GM21447 (cell line): Measurements from ENCODE around the gene FOXN3.
"Not testable (repeated sequence)": the region's sequence is repeated elsewhere in the genome, so short reads cannot be mapped to it uniquely, and the experiment has no call there.

Source experiments
- ATAC-seq: cut with Tn5 transposase; IDR thresholded peaks from one replicate; pipeline ENCODE4 v1.9.1; 2021; ENCODE audit not compliant: unreplicated experiment

FOXN3 gene

DNA sequence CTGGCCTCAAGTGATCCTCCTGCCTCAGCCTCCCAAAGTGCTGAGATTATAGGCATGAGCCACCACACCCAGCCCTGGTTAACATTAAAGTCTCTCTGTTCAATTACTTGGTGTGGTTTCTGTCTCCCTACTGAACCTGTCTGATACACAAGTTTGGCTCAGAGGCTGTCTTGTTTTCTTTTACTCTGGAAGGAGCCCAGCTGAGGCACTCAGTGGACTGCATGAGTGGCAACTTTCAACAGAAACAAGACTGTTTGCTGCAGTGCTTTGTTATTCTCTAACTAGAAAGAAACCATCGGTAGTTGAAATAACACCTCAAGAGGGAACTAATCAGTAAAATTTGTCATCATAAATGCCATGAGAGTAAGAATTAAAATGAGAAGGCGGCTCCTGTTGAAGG is 238.7 kb downstream of the FOXN3 start:
- ATAC-seq = no peak

DNA sequence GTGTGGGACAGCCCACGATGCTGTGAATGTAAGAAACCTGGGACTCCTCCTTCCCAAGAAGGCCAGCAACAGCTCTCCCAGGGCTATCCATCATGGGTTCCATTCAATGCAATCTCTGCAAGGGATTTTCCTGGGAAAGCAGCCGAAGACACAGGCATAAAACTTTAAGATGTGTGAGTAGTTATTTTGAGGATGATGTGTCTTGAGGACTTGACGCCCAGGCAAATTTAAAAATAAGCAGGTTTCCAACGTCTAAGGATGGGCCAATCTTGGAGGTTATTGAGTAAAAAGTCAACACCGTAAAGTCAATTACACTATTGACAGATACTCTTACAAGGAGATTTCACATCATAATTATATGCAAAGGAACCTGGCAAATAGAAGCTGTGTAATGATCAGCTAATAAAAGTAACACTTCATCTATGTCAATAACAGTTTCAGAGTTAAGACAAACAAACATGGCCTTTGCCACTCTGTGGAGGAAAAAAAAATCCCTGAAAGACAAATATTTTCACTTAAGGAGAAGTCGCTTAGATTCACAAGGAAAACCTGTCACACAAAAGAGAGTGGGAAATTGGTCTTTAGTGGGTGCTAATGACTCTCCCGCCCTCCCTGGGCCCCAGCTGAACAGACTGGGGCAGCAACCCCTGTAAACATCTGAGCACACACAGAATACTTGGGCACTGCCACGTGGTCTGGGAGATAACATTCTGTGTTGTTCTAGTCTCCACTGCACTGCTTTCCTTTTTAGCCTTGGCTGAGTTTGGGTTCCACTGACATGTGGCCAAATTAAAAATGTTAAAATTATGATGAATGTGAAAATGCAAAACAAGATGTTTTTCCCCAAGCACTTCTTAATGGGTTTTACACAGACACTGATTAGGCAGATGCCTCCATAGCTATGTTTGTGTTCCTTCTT is 240.9 kb downstream of the FOXN3 start:
- ATAC-seq = no peak

DNA sequence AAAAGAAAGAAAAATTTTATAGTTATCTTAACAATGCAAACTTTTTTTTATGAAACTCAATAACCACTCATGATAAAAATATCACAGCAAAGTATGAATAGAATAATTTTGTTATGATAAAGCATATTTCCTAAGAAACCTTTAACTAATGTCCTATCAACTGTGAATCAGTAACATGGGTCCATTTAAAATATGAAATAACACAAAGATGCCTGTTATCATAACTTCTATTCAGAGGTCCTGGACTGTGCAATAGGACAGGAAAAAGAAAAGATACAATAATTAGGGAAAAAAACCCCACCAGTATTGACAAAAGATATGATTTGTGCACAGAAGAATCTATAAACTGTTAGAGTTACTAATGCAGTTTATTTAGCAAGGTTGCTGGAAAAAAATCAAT is 245.4 kb downstream of the FOXN3 start:
- ATAC-seq = no peak

DNA sequence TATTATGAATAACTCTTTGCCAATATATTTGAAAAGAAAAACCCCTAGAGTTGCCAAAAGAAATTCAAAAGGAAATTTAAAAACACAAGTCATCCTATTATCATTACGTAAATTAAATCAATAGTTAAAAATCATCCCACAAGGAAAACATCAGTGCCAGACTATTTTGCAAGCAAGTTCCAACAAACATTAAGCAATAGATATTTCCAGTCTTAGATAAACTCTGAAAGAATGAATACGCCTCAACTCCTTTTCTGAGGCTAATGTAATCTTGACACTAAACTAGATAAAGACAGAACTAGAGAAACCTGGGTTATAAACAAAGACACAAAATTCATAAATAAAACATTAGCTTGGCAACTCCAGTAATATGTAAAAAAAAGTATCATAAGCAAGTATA is 245.9 kb downstream of the FOXN3 start:
- ATAC-seq = no peak

DNA sequence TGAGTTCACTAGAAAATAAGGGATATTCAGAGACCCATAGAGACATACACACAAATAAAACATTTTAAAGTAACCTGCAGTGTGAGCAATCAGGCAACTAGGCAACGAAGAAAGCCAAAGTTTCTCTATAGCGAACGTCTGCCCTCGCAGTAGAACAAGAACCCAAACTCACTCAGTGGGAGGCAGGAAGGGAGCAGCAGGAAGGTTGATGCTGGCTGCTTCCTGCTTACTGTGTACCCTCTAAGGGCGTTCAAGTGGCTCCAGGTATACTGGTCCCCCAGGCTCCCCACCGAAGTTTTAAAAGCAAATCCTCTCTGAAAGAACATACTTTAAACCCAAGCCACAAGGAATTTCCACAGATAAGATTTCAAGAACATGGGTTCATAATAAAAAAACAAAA is 249.3 kb downstream of the FOXN3 start:
- ATAC-seq = no peak

DNA sequence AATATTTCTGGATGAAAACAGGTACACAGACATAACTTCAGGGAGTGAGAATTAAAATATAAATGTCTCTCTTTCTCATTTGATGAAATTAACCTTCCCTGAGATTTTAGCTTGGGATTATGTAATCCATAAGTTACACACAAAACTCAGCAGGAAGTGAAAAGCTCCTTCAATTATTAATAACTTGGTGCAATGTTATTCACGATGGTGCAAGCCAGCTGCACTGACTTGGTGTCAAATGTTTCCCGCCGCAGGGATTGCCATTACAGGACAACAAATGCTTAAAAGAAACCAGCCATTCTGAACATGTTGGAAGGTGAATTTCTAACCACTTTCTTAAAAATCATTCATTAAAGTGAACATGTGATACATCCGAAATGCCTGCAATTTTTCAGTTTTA is 250.4 kb downstream of the FOXN3 start:
- ATAC-seq = no peak

DNA sequence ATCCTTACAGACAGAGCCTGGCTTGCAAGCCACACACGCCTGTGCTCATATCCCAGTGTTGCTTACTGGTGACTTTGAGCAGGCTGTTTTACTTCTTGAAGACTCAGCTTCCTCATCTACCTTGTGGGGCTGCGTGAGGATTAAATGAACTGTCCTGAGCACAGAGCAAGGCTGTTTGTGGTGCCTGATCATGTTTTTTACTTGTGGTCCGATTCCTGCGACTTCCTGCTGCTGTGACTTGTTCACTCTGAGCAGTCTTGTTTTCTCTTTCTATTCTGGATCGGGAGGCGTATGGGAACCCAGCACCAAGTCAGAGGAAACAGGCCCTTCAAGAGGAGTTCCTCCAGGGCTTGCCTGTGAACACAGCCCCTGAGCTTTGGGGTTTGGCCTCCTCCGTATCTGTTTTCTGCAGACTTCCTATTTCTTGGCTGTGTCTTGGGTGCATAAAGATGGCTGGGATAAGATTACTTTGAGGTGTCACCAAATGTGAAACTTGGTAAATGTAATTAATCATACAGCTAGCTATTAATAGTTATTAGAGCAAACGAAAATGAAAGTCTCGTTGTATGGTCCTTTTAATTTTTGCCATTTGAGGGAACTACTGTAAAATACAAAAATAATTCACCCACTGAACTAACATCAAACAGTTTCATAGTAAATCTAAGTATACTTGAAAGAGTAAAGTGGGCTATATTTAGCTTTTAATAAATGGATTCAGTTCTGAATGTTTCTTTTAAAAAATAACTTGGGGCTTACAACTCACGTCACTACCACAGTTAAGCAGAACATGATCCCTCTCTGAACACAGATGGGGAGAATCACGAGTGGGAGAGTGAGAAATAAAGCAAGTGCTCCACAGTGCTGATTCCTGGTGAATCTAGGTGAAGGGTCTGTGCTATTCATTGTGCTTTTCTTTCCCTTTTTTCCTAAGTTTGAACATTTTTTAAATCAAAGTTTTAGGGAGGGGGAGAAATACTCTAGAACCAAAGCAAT is 251.5 kb downstream of the FOXN3 start:
- peak; percentile 85 for ATAC-seq

DNA sequence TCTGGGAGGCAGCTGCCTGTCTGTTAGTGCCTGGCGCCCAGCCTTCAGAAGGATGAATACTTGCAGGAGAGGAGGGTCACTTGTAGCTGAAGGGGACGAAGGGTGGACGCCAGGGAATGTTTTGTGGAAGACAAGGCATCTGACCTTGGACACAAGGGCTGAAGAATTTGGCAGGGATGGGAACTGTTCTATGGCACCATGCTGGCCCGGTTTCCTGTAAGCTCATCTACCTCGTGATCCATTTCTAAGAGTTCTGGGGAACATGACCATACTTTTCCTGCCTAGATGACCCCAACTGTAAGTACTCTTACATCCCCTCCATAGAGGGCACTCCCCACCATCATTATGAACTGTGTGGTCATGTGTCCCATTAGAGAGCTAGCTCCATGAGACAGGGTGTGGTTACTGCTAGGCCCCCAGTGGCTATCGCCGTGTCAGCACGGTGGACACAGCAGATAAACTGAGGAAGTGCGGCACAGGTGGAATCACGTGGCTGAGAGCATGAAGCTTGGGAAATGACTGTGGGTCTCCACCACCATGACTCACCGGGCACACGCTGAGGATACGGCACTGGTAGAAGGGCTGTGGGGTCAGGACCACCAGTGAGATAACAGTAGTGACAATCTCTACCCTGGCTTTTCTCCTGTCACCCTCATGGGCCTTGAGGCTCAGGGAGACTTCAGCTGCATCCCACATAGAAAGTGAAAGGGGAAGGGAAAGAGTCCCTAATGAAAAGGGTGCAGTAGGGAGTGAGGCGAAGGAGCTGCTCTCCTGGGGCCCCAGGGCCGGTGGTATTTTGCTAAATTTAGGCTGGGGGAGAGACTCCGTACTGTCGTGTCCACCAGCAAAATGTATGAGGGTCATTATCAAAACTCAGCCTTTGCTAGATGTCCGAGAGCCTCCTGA is 252.6 kb downstream of the FOXN3 start:
- ATAC-seq = peak; percentile 32

DNA sequence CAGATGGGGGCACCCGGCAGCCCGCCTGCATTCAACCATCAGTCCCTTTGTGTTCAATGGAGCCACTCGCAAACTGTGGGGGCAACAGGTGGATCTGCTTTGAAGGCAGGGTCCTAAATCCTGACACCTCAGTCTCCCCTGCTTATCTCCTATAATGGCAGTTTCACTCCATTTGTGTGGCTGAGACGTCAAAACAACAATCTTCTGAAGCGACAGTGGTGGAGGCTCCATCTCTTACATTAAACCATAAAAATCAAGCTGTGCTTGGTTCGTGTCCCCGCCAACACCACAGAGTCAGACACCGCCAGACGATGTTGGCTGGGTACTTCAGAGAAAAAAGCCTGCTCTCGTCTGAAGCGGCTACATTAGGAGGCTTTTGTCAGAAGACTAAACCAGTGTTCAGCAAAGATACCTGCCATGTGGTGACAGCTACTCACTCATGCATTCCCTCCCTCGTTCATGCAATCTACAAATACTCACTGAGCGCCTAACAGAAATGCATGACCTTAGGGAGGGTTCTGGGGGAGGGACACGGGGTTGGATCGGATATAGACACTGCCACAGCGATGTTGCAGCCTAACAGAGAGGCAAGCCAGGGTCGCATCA is 253.9 kb downstream of the FOXN3 start:
- ATAC-seq = no peak

DNA sequence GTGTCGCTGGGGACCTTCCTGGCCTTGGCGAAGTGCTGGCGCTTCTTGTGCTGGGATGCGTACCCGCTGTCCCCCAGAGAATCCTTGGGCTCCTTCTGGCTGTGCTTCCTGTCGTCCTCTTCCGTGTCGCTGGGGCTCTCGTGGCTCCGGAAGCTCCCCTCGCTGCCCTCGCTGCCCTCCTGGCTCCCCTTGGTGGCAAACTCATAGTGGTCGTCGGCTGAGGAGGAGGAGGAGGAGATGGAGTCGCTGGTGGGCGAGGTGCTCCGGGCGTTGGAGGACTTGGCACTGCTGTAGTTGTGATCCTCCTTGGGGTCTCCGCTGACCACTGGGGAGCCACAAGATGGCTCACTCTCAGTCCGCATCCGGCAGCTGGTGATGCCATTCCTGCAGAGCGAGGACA is 254.4 kb downstream of the FOXN3 start:
- no peak for ATAC-seq

DNA sequence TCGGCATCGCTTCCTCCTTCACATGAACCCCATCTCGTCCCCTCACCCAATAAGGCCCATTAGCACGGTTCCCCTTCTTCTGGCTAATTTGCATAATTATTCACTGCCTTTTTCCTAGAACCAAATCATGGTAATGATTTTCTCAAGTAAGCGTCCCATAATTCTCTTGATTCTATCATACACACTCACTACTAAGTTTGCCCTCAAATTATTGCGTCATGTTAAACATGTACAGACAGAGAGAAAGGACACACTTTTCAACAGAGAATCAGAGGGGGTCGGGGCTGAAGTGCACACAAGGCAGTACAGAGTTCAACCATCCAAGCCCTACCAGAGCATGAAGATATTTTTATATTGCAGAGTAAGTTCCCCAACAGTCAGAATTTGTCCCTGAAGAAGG is 256.6 kb downstream of the FOXN3 start:
- ATAC-seq = no peak

DNA sequence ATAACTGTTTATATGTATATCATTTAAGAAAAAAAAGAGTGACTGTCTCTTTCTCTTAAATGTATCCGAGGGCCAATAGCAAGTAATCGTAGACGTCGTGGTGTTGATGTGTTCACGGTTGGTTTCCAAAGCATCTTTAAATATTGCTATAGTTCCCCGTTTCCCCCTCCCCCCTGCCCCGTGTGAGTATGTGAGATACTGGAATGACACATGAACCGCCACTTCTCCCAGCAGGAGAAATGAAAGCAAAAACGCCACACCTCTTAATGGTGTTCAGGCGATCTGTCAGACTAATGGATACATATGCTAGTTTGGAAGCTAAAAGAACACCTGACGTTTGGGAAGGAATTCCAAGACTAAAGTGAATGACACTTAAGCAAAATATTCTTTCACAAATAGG is 258.3 kb downstream of the FOXN3 start:
- no peak for ATAC-seq

DNA sequence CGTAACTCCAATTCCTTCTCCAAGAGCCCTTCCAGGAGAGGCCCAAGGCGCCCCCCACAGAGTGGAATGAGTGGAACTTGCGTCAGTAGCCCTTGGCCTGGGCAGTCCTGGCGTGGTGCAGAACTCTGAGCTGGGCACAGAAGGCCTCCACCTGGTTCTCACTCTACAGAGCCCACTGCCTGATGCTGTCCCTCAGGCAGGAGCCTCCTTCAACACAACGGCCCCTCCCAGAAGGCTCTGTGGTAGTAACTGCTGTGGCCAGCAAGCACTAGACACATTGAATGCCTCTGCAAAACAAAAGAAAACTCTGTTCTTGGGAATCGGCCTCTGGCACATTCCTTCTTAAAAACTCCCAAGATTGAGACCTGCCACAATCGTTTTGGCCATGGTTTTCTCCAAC is 258.9 kb downstream of the FOXN3 start:
- ATAC-seq = not testable (repeated sequence)

DNA sequence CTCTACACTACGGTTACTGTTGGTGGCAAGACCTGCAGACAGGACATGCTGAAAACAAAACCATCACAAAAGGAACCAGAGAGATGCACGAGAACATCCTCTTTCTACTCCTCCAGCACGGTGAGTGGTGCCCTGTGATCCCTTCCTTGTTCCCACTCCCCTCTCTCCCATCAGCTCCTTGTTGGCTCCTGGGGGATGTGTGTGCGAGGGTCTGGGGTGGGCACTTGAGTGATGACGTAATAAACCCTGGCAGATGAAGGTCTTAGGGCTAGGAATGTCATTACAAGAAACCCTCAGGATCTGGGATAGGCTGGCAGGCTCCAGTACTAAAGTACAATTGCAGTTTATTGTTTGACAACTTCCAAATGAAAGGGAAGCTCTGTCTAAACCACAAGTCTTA is 261.5 kb downstream of the FOXN3 start:
- no peak for ATAC-seq

DNA sequence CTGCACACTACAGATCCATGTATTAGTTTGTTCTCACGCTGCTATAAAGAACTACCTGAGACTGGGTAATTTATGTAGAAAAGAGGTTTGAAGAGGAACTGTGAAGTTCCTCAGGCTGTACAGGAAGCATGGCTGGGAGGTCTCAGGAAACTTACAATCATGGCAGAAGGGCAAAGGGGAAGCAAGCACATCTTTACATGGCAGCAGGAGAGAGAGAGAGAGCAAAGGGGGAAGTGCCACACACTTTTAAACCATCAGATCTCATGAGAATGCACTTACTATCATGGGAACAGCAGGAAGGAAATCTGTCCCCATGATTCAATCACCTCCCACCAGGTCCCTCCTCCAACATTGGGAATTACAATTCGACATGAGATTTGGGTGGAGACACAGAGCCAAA is 265.3 kb downstream of the FOXN3 start:
- not testable (repeated sequence) for ATAC-seq

DNA sequence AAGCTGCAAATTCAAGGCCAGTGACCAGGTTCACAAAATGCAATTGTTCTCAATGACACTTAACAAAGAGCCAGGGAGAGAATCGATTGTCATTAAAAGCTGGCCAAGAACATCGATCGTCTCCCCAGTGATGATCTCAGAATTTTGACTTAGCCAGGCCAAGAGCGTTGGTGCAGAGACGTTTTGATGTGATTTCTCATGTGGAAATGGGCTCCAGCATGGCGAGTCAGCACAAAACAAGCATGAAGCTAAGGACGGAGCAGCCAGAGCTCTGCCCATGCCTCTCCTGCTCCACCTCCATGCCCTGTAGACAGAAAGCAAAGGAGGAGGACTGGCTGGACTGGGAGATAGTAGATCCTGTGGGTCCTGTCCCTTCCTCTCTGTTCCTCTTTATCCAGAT is 270.8 kb downstream of the FOXN3 start:
- no peak for ATAC-seq

DNA sequence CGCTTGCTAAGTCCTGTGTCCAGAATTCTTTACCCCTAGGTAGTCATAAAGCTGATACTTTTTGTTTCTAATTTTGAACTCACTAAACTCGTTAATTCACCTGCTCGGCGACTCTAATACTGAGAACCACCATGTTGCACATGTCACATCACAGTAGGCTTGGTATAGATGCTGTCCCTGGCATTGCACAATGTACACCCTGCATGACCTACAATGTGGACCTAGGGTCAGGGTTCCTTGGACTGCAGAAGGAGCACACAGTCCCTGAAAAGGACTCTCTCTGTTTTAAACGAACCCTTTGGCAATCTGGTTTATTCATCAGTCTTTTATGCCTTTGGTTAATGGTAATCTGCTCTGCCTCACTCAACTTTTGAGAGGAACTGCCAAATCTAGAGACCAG is 272.4 kb downstream of the FOXN3 start:
- ATAC-seq = no peak

DNA sequence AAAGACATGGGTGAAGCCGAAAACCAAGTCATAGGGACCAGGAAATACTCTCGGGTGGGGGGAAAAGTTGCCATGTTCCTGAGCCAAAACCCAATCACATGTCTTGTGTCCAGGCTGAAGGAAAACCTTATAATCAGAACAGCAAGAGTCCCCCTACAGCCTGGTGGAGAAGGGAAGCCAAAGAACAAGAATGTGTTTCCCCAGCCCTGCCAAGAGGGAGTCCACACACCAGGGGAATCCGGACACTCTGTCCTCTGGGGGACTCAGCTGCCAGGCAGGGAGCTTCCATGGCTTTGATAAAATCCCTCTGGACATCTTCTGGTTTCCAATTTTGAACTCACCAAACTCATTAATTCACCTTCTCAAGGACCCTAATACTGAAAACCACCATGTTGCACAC is 273.0 kb downstream of the FOXN3 start:
- ATAC-seq = no peak

DNA sequence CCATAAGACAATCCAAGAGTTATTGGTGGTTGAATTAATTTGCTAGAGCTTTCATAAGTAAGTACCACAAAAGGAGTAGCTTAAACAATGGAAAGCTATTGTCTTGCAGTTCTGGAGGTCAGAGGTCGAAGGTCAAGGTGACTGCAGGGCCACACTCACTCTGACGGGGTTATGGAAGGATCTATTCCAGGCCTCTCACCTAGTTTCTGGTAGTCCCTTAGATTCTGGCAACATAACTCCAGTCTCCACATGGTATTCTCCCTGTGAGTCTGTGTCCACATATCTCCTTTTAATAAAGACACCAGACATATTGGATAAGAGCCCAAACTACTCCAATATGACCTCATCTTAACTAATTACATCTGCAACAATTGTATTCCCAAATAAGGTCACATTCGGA is 273.4 kb downstream of the FOXN3 start:
- ATAC-seq = no peak

DNA sequence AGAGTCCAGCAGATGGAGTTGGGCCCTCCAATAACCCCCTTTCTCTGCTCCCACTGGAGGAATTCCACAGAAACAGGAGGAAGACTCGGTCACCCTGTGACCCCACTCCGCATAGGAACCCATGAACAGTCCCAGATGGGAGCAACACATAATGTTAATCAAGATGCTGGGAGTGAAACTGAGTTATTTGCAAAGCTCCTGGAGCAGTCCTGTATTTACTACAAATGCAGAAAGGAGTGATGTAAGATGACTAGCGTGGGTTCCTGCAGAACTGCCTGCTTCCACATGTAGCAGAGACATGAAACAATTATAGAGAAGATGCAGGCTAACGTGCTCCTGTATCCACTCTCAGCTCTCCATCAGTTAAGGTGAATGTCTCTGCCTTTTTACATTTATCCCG is 274.7 kb downstream of the FOXN3 start:
- no peak for ATAC-seq
